ENCODE measurements around the gene ITSN1.

Gene ITSN1

GRCh38 chr21:33883118-33883517 is 240.8 kb downstream of the ITSN1 start:
- DNase-seq (ENCODE audit: low read depth in 3 of 3, low spot score in 1 of 3): no peak

- no peak for DNase-seq (ENCODE audit: low read depth in 3 of 3, low spot score in 1 of 3)
These were observed 242.3 kb downstream of the ITSN1 start for GRCh38 chr21:33884376-33885171.

- DNase-seq (ENCODE audit: low read depth in 3 of 3, low spot score in 1 of 3): no peak
These were observed 242.8 kb downstream of the ITSN1 start for GRCh38 chr21:33885172-33885514.

GRCh38 chr21:33886321-33886720 is 244.0 kb downstream of the ITSN1 start:
- no peak for DNase-seq (ENCODE audit: low read depth in 3 of 3, low spot score in 1 of 3)

GRCh38 chr21:33890187-33890586 is 247.9 kb downstream of the ITSN1 start:
- DNase-seq (ENCODE audit: low read depth in 3 of 3, low spot score in 1 of 3): no peak

- DNase-seq (ENCODE audit: low read depth in 3 of 3, low spot score in 1 of 3): no peak
These were observed 250.6 kb downstream of the ITSN1 start for GRCh38 chr21:33892853-33893252.

- no peak for DNase-seq (ENCODE audit: low read depth in 3 of 3, low spot score in 1 of 3)
These were observed 251.6 kb downstream of the ITSN1 start for GRCh38 chr21:33893917-33894316.

- DNase-seq (ENCODE audit: low read depth in 3 of 3, low spot score in 1 of 3): peak in 2 of 3 donors; percentile 24 to 57
These were observed 252.5 kb downstream of the ITSN1 start for GRCh38 chr21:33894736-33895288.

- no peak for DNase-seq (ENCODE audit: low read depth in 3 of 3, low spot score in 1 of 3)
These were observed 253.1 kb downstream of the ITSN1 start for GRCh38 chr21:33895356-33895755.

GRCh38 chr21:33896691-33897090 is 254.4 kb downstream of the ITSN1 start:
- no peak for DNase-seq (ENCODE audit: low read depth in 3 of 3, low spot score in 1 of 3)

- DNase-seq (ENCODE audit: low read depth in 3 of 3, low spot score in 1 of 3): no peak
These were observed 254.8 kb downstream of the ITSN1 start for GRCh38 chr21:33897098-33897497.

- no peak for DNase-seq (ENCODE audit: low read depth in 3 of 3, low spot score in 1 of 3)
These were observed 255.4 kb downstream of the ITSN1 start for GRCh38 chr21:33897739-33898138.

- DNase-seq (ENCODE audit: low read depth in 3 of 3, low spot score in 1 of 3): no peak
These were observed 256.3 kb downstream of the ITSN1 start for GRCh38 chr21:33898586-33898985.

- DNase-seq (ENCODE audit: low read depth in 3 of 3, low spot score in 1 of 3): no peak
These were observed 256.9 kb downstream of the ITSN1 start for GRCh38 chr21:33899199-33899598.

- DNase-seq (ENCODE audit: low read depth in 3 of 3, low spot score in 1 of 3): no peak
These were observed 259.3 kb downstream of the ITSN1 start for GRCh38 chr21:33901412-33902288.

- no peak for DNase-seq (ENCODE audit: low read depth in 3 of 3, low spot score in 1 of 3)
These were observed 260.0 kb downstream of the ITSN1 start for GRCh38 chr21:33902349-33902748.

- no peak for DNase-seq (ENCODE audit: low read depth in 3 of 3, low spot score in 1 of 3)
These were observed 261.7 kb downstream of the ITSN1 start for GRCh38 chr21:33904041-33904440.

GRCh38 chr21:33908760-33909159 is 266.5 kb downstream of the ITSN1 start:
- no peak for DNase-seq (ENCODE audit: low read depth in 3 of 3, low spot score in 1 of 3)

GRCh38 chr21:33909756-33910155 is 267.5 kb downstream of the ITSN1 start:
- no peak for DNase-seq (ENCODE audit: low read depth in 3 of 3, low spot score in 1 of 3)

GRCh38 chr21:33914188-33914587 is 271.9 kb downstream of the ITSN1 start:
- DNase-seq (ENCODE audit: low read depth in 3 of 3, low spot score in 1 of 3): no peak

GRCh38 chr21:33915368-33916199 is 273.3 kb downstream of the ITSN1 start, which contains the start of gene ATP5PO:
Gene ATP5PO (minus strand): TSS chr21:33915804. CDS start chr21:33915763, 41 bp downstream.
- DNase-seq (ENCODE audit: low read depth in 3 of 3, low spot score in 1 of 3): peak; percentile 88 to 92 (median 90)
